ENCODE data around the gene PKP4. TPM values are rescaled to one million over a fixed set of nuclear protein-coding genes. Genes with fewer than 3 reads are reported as not detected.
"Not testable (repeated sequence)": the region's sequence is repeated elsewhere in the genome, so short reads cannot be mapped to it uniquely, and the experiment has no call there.

PKP4 gene, protein sequence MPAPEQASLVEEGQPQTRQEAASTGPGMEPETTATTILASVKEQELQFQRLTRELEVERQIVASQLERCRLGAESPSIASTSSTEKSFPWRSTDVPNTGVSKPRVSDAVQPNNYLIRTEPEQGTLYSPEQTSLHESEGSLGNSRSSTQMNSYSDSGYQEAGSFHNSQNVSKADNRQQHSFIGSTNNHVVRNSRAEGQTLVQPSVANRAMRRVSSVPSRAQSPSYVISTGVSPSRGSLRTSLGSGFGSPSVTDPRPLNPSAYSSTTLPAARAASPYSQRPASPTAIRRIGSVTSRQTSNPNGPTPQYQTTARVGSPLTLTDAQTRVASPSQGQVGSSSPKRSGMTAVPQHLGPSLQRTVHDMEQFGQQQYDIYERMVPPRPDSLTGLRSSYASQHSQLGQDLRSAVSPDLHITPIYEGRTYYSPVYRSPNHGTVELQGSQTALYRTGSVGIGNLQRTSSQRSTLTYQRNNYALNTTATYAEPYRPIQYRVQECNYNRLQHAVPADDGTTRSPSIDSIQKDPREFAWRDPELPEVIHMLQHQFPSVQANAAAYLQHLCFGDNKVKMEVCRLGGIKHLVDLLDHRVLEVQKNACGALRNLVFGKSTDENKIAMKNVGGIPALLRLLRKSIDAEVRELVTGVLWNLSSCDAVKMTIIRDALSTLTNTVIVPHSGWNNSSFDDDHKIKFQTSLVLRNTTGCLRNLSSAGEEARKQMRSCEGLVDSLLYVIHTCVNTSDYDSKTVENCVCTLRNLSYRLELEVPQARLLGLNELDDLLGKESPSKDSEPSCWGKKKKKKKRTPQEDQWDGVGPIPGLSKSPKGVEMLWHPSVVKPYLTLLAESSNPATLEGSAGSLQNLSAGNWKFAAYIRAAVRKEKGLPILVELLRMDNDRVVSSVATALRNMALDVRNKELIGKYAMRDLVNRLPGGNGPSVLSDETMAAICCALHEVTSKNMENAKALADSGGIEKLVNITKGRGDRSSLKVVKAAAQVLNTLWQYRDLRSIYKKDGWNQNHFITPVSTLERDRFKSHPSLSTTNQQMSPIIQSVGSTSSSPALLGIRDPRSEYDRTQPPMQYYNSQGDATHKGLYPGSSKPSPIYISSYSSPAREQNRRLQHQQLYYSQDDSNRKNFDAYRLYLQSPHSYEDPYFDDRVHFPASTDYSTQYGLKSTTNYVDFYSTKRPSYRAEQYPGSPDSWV
- total RNA-seq, result 49.6 TPM
- long read RNA-seq, full-length matches to known transcripts, result 2 of 53 reads
- long read RNA-seq, partial matches to known transcripts, result 31 of 53 reads
- long read RNA-seq, other reads (novel, unspliced or antisense), result 20 of 53 reads

- intact Hi-C loops (cut with DNase I), result loop anchor here (5.0 kb wide), 1 partner anchor 286 kb away; no protein-coding TSS in a partner anchor
- DNase-seq, result peak; percentile 92
- ATAC-seq (ENCODE audit: poor library complexity), result peak; percentile 92
Observed at GRCh38 chr2:158456309-158457066, at the start of gene PKP4, which contains the start of gene CCDC148. PKP4 (plus strand) TSS chr2:158456952; CDS start chr2:158533185, 76,233 bp downstream. CCDC148 (minus strand) TSS chr2:158456753; CDS start chr2:158456439, 314 bp downstream.

GRCh38 chr2:158407031-158407430 lies 49.7 kb upstream of the PKP4 start:
- DNase-seq (no peak), ATAC-seq (ENCODE audit: poor library complexity) (no peak)
- intact Hi-C loops (cut with DNase I), result no loop called here

DNA sequence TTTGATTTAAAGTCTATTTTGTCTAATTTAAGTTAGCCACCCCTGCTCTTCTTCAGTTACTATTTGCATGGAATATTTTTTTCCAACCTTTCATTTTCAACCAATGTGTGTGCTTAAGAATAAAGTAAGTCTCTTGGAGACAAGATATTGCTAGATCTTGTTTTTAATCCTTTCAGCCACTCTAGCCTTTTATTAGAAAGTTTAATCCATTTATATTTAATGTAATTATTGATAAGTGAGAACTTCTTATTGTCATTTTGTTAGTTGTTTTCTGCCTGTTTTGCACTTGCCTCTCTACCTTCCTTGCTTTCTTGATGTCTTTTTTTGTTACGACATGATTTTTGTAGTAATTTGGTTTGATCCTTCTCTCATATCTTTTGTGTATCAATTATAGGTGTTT lies 46.6 kb upstream of the PKP4 start:
- intact Hi-C loops (cut with DNase I), result no loop called here
- DNase-seq (no peak), ATAC-seq (ENCODE audit: poor library complexity) (no peak)

DNA sequence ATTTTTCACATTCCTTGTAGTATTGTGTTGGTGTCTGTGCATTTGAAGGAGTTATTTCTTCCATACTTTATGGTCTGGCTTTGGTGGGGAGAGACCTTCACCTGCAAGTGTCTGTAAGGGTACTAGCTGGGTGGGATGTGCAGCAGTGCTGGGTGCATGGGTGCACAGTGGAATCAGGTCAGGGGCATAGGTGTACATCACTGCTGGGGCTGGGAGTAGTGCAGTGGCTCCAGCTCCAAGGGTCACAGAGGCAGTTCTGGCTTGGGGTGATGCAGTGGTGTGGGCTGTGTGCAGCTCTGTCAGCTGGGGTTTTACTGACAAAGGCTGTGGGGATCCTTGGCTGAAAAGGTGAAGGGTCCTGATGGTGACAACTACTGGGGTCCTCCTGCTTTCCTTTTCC lies 45.0 kb upstream of the PKP4 start:
- no peak for DNase-seq
- intact Hi-C loops (cut with DNase I), result no loop called here
- ATAC-seq (ENCODE audit: poor library complexity), result no peak

- no peak for DNase-seq
- intact Hi-C loops (cut with DNase I), result no loop called here
- no peak for ATAC-seq (ENCODE audit: poor library complexity)
Observed at GRCh38 chr2:158412206-158412605, 44.5 kb upstream of the PKP4 start.

- intact Hi-C loops (cut with DNase I), result no loop called here
- ATAC-seq (ENCODE audit: poor library complexity), result no peak
- no peak for DNase-seq
Observed at GRCh38 chr2:158413581-158413980, 43.2 kb upstream of the PKP4 start.

GRCh38 chr2:158414538-158414937 lies 42.2 kb upstream of the PKP4 start:
- DNase-seq, result no peak
- intact Hi-C loops (cut with DNase I), result no loop called here
- ATAC-seq (ENCODE audit: poor library complexity), result no peak

DNA sequence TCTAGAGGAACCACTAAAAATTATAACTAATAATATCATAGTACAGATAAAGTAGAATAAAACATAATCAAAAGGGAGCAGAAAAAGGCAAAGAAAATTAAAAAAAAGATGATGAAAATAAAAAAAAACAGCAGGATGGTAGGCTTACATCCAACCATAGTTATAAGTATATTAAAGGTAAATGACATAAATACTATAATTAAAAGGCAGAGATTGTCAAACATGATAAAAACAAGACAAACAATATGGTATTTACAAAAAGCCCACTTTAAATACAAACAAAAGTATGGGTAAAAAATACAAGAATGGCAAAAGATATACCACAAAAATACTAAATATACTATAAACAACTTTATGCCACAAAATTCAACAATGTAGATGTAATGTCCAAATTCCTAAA lies 24.6 kb upstream of the PKP4 start:
- ATAC-seq (ENCODE audit: poor library complexity) (no peak), DNase-seq (no peak)
- intact Hi-C loops (cut with DNase I), result no loop called here

- intact Hi-C loops (cut with DNase I), result not testable (repeated sequence)
Observed at GRCh38 chr2:158433716-158434115, 23.0 kb upstream of the PKP4 start.

GRCh38 chr2:158439062-158439461 lies 17.7 kb upstream of the PKP4 start:
- intact Hi-C loops (cut with DNase I); ATAC-seq (ENCODE audit: poor library complexity); DNase-seq: not testable (repeated sequence)

More at GRCh38 chr2:158433716-158434115, 23.0 kb upstream of the PKP4 start:
- ATAC-seq (ENCODE audit: poor library complexity); DNase-seq: not testable (repeated sequence)

DNA sequence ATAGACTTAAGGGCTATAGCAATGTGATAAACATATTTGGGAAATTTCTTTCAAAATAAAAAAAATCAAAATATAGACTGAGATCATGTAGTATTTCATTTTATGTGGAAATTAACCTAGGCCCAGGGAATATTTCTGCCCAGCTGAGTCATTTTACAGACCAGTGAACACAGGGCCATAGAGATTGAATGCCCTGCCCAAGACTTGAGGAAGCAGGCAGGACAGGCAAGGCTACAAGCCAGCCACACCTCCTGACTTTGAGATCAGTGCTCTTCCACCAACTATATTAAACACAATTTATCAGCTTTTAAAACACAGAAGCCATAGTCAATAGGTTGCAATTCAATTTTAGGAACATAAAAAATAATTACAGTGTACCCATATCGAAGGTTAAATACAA lies 13.1 kb upstream of the PKP4 start:
- intact Hi-C loops (cut with DNase I), result no loop called here
- ATAC-seq (ENCODE audit: poor library complexity) (no peak), DNase-seq (no peak)

GRCh38 chr2:158457092-158457825 lies 507 bp downstream of the PKP4 start:
- peak; percentile 60 for ATAC-seq (ENCODE audit: poor library complexity)
- DNase-seq, result peak; percentile 72
- intact Hi-C loops (cut with DNase I), result loop anchor here (5.0 kb wide), 1 partner anchor 285 kb away; no protein-coding TSS in a partner anchor

GRCh38 chr2:158457826-158458616 lies 1.3 kb downstream of the PKP4 start:
- DNase-seq (peak; percentile 84), ATAC-seq (ENCODE audit: poor library complexity) (peak; percentile 79)
- intact Hi-C loops (cut with DNase I), result loop anchor here (5.0 kb wide), 1 partner anchor 284 kb away; no protein-coding TSS in a partner anchor

DNA sequence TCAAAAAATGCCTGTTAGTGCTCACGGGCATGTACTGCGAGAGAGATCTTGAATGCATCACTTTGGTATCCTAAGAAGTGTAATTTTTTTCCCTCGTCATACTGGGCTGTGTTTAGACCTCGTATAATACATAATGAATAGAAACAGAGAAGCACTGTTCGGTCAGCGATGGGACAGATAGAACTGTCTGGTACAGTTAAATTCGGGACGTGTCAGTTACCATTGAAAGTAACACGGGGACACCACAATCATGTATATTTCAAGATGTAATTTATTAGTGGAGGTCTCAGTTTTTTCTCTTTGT lies 1.8 kb downstream of the PKP4 start:
- DNase-seq, result no peak
- no peak for ATAC-seq (ENCODE audit: poor library complexity)
- intact Hi-C loops (cut with DNase I), result loop anchor here (5.0 kb wide), 1 partner anchor 284 kb away; no protein-coding TSS in a partner anchor

DNA sequence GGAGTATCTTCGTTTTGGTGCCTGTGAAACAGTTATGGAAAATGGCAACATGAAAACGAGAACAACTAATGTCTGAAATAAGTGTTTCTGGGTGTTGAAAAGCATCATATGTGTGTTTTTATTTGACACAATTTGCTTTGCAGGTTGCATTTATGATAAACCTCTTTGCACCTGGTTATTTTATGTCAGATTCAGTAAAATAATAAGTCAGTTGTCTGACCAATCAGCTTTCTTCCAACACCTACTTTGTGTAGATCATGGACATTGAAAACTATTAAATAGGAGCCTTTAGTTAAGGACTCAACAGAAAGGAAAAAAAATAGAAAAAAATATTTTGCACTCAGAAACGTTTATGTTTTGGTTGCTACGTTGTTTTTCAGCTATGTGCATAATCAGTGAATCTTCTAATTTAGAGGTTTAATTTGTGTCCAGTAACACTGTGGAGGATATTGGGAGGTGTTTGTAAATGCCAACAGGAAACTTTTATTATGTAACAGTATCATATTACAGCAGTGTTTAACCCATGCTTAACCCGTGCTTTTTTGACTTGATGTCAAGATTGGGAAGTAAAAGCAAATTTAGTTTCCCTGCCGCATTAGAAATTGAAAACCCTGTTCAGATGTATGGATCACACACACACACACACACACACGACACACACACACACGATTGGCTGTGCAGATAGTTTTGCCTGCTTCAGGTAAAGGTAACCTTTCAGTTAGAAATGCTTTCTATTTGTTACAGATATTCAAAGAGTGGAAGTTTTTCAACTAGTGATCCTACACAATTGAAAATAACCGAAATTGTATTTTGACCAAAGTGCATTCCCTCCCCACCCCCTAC lies 2.6 kb downstream of the PKP4 start:
- intact Hi-C loops (cut with DNase I), result loop anchor here (5.0 kb wide), 1 partner anchor 283 kb away; no protein-coding TSS in a partner anchor
- ATAC-seq (ENCODE audit: poor library complexity), result no peak
- no peak for DNase-seq

Measured in Right ventricle myocardium superior (tissue), 1 donor.